Left ventricle myocardium superior (tissue), 1 donor: ENCODE data around the gene OGFRL1. TPM values are rescaled to one million over a fixed set of nuclear protein-coding genes. Genes with fewer than 3 reads are reported as not detected.

Experiments used
- ATAC-seq: fragments of 200-7000 bp; cut with Tn5 transposase; one replicate; pipeline ENCODE4 v1.9.1; 2020; ENCODE audit warnings: mild to moderate bottlenecking, moderate library complexity
- DNase-seq: peaks from one replicate; pipeline ENCODE4 v3.0.0-alpha.2; 2020
- intact Hi-C: fragments of 100-400 bp; cut with micrococcal nuclease; formaldehyde crosslinking; loops from one replicate; pipeline ENCODE4 v1.11.0; 2022
- total RNA-seq: library from RNA; stranded (reverse); fragmentation: NEBNext Ultra II Directional; extraction: Animal tissue kit (Norgen Biotek cat#: 25700); gene quantifications from one replicate; pipeline ENCODE4 v1.2.1, GENCODE V29; 2021
- donor health status: DM: no; HTN: yes; CAD: no; lungs with severe emphysema.

OGFRL1 gene
- total RNA-seq, 1 donor from 2014 or later, result 10.0 TPM

- ATAC-seq (peak; percentile 62), DNase-seq (no peak)
- intact Hi-C loops, result no loop called here
Measured at GRCh38 chr6:71324194-71324785, 35.7 kb downstream of the OGFRL1 start.

- no peak for DNase-seq
- intact Hi-C loops, result no loop called here
- no peak for ATAC-seq
Measured at GRCh38 chr6:71326611-71327010, 38.0 kb downstream of the OGFRL1 start.

DNA sequence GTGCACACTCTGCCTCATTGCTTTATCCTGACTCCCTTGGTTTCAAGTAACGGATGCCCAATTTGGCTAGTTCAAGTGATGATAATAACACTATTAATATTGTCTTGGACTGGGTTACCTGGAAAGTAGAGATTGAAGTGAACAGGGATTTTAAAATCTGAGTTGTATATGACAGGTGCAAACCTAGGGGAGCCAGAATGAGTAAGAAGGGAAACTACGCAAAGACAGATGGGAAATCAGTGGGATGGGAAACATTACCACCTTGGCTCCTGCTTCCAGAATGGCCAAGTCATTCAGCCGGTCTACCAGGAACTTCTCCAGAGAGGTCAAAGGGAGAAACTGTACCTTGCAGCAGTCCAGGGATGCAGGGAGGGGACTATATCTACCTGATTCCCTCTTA lies 41.9 kb downstream of the OGFRL1 start:
- DNase-seq, result no peak
- intact Hi-C loops, result no loop called here
- ATAC-seq, result no peak

GRCh38 chr6:71332012-71332411 lies 43.4 kb downstream of the OGFRL1 start:
- ATAC-seq (no peak), DNase-seq (no peak)
- intact Hi-C loops, result no loop called here

DNA sequence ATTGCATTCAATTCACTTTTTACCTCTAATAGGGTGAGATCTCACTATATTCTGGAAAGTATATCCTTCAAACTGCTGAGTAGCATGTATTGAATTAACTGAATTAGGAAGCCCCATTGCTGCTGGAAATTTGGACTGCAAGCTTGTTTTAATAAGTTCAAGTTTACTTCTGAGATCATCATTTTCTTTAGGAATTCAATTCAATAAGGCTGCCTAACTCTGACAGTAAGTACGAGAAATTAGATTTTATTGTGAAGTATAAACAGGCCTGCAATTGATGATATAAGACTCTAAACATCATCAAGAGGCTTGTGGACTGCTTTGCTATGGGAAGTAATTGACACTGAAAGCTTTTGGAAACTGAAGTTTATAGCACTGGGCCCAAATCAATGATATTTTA lies 44.4 kb downstream of the OGFRL1 start:
- intact Hi-C loops, result no loop called here

GRCh38 chr6:71333697-71334096 lies 45.1 kb downstream of the OGFRL1 start:
- ATAC-seq (peak; percentile 28), DNase-seq (no peak)
- intact Hi-C loops, result no loop called here

More for the DNA sequence above, 44.4 kb downstream of the OGFRL1 start:
- DNase-seq (no peak), ATAC-seq (no peak)

DNA sequence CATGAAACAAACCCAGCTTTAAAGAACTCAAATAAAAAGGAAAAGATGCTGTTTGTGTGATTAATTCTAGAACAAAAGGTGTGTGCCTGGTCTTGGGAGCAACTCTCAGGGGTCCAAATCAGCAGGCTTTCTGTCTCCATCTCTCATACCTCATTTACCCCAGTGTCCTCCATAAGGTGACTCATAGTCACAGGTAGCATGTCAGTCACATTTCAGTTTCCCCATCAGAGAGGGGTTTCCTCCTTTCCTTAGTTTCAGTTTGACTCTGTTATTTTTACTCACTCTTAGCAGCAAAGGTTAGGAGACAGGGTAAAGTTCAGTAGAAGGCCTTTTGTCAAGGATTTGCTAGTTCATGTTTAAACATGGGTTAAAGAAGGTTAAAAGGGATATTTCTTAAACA lies 46.2 kb downstream of the OGFRL1 start:
- intact Hi-C loops, result no loop called here
- ATAC-seq (no peak), DNase-seq (no peak)

- ATAC-seq (no peak), DNase-seq (no peak)
- intact Hi-C loops, result no loop called here
Measured at GRCh38 chr6:71335544-71335943, 46.9 kb downstream of the OGFRL1 start.

- intact Hi-C loops, result no loop called here
- no peak for DNase-seq
- ATAC-seq, result no peak
Measured at GRCh38 chr6:71336901-71337300, 48.3 kb downstream of the OGFRL1 start.

DNA sequence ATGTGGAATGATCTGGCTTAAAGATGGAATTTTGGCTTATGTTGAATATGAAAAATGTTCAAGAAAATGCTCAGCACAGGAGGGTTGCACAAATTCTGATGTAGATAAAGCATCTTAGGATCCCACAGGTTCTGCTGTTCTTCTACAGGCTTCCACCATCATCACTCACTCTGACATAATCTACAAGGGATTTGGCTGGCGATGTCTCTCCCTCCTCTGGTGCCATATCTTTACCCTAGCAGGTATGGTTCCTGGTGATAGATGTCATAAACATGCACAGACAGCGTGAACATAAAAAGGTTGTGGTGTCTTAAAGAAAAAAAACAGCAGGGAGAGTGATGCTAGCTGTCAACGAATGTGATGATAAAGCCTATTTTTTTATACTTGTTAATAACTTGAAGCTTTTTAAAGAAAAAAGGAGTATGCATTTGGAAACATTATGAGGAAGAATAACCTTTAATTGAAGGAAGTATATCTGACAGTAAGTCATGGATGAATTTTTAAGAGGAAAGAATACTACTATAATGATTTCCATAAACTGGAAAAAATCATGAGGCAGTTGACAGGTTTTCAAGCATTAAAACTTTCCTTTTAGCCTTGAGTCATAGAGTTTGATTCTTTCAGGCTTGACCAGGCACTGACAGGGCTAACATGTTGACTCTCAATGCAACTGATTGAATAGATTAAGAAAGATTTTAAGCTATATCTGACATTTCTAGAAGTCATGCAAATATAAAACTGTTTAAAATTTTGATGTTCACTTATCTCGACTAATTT lies 50.1 kb downstream of the OGFRL1 start:
- ATAC-seq, result no peak
- intact Hi-C loops, result no loop called here
- DNase-seq, result no peak

DNA sequence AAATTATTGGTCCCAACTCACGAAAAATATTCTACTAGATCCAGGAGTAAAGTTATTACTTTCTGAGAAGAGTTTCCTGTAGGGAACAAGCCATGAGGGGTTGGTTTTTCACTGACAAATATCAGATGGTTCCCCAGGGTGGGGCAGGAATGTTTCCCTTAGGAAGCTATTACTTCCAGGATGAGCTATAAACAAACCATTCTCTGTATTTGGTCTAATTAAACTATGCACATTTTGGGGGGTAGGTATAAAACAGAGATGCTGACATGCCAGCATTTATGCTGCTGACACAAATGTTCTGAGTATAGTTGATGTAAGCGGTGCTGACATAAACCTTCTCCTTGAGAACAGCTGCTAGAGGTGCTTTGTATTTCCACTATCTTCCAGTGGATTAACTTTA lies 54.2 kb downstream of the OGFRL1 start:
- no peak for DNase-seq
- intact Hi-C loops, result no loop called here
- no peak for ATAC-seq

DNA sequence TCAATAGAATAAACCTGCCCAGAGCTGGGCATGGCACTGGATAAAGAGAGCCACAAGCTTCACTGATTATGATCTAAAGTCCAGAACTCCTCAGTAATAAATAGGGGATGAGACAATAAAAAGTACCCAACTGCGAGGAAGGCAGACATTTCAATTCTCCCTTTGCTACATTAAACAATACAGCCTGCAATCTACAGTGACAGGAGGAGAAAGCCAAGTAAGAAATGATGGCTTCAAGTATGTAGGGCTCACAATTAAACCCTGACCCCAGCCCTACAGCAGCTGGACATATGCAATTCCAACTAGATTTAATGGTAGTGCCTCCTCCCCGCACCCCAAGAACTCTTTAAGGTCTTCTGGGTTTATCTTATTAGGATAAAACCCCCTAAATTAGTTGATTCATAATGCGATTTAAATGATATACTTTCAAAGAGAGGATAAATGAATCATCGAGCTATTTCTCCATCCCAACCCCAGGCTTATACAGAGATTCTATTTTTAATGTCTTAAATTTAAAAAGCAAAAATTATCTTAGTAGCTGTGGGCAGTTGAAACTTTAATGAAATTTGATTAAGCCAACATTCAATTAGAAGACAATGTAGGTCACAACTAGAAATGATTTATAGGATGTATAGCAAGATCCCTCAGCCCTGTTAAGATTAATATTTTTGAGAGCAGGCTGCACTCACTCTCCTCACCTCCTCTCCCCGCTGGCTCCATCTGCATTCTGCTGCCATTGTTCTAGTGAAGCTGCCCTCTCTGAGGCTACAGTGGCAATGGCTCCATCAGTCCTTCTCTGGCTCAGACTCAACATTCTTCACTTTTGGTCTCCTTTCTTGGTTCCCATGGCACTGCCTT lies 57.1 kb downstream of the OGFRL1 start:
- intact Hi-C loops, result loop anchor here (5.0 kb wide), 1 partner anchor 153 kb away; no protein-coding TSS in a partner anchor
- ATAC-seq, result no peak
- no peak for DNase-seq

GRCh38 chr6:71346334-71346694 lies 57.7 kb downstream of the OGFRL1 start:
- intact Hi-C loops, result loop anchor here (5.0 kb wide), 1 partner anchor 154 kb away; no protein-coding TSS in a partner anchor
- ATAC-seq (no peak), DNase-seq (no peak)

GRCh38 chr6:71347119-71347518 lies 58.5 kb downstream of the OGFRL1 start:
- intact Hi-C loops, result loop anchor here (5.0 kb wide), 1 partner anchor 155 kb away; no protein-coding TSS in a partner anchor
- DNase-seq, result no peak
- no peak for ATAC-seq

DNA sequence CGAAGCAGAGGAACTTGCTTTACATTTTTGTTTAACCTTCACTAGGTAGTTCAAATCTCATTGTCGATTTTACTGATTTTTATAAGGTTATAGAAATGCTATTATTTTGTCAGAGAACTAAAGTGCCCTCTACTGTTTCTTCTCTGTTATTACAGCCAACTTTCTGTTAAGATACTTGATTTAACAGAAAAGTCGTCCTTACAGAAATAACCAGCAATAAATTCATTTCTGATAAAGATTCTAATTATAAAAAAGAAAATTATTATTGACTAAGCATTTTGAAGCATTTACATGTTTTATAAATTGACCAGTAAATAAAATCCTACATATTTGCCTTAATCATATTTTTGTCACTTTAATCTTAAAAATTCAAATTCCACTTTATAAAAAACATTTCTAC lies 60.8 kb downstream of the OGFRL1 start:
- no peak for ATAC-seq
- intact Hi-C loops, result loop anchor here (5.0 kb wide), 1 partner anchor 157 kb away; no protein-coding TSS in a partner anchor
- no peak for DNase-seq

DNA sequence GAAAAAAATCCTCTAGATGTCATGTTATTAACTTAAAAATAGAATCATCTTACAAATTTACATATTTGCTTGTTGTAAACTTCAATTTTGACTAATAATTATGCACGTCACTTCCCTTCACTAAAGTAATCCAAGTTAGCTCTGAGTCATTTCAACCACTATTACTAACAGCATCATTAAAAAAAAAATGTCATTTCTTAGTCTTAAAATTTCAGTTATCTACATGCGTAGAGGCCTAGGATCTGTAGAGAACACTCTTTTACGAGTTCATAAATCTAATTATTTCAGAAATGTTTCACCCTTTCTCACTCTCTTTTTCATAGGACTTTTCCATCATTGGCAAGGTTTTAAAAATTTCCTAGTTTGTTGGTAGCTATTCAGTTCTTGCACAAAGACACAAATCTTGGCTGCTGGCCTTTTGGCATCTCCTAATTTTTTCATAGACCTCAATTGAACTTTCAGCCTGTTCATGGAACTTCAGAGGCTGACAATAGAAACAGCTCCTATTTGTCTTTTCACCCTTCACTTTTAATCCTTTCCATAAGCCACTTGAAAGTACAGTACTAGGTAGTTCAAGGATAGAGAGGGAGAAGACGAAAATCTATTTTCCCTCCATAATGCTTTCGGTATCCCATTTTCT lies 61.5 kb downstream of the OGFRL1 start:
- ATAC-seq (peak; percentile 82), DNase-seq (no peak)
- intact Hi-C loops, result loop anchor here (5.0 kb wide), 1 partner anchor 158 kb away; no protein-coding TSS in a partner anchor

DNA sequence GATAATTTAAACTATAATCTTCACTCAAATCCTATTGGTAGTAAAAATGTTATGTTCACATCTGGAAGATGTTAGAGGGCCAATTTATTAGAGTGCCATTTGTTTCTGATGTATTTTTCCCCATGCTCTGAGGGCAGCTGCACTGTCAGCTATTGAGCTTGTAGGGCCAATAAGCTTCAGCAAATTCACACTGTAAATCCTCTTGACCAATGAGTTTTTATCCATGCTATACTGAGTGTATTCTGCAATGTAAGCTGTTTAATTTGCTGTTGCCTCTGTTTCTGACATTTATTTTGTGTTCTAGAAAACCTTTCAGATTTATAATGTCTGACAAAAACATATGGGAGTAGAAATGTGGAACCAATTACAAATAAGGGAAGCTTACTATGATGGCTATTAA lies 62.6 kb downstream of the OGFRL1 start:
- ATAC-seq (peak; percentile 18), DNase-seq (no peak)
- intact Hi-C loops, result no loop called here
